ENCODE measurements around the gene AAMP. TPM values are rescaled to one million over a fixed set of nuclear protein-coding genes. Genes with fewer than 3 reads are reported as not detected.

AAMP gene
- total RNA-seq, 2 donors from 2014 or later: 89.2 to 97.2 TPM

DNA sequence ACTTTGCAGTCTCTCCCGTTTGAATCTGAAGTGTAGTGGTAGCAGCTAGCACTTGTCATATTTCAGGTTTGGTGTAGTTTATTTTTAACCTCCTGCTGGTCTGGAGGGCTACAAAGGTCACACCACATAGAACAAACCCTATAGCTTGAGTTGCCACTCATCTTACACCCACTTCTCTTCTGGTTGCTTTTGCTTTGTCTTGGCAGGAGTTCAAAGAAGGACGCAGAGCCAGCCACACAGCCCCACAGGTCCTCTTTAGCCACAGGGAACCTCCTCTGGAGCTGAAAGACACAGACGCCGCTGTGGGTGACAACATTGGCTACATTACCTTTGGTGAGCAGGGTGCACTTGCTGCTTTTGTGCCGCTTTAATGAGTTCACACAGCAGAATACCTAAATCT, 24.7 kb downstream of the AAMP start:
- Mint-ChIP-seq H3K9me3 (no peaks in the 10 kb centered on the region), H3K27me3 (ENCODE audit: insufficient read depth) (no peaks in the 10 kb centered on the region), H3K27ac (no peak overlapping the region), H3K36me3 (ENCODE audit: low read depth) (peaks cover 83% of the 10 kb centered on the region), H3K4me1 (no peaks in the 10 kb centered on the region), H3K4me3 (no peak overlapping the region)
- no peaks in the 10 kb centered on the region for H3K27me3 ChIP-seq (ENCODE audit: control insufficient read depth, insufficient read depth, low read length, poor library complexity, severe bottlenecking)
- H3K9me3 ChIP-seq (ENCODE audit: control insufficient read depth, low read length): no peaks in the 10 kb centered on the region
- H3K36me3 ChIP-seq (ENCODE audit: control insufficient read depth, insufficient read depth, low read length): peaks cover 96% of the 10 kb centered on the region
- H3K27ac ChIP-seq (ENCODE audit: low read depth, low read length): no peak overlapping the region
- no peak for DNase-seq
- H3K4me3 ChIP-seq (ENCODE audit: low read length): no peak overlapping the region
- H3K4me1 ChIP-seq (ENCODE audit: control insufficient read depth, insufficient read depth, low read length): no peaks in the 10 kb centered on the region
- 90 to 91% methylated on average over 4 to 5 of the region's 5 CpGs for WGBS, 2 experiments (ENCODE audit: insufficient coverage in 1 of 2, insufficient read length in 1 of 2)
- no peak overlapping the region for H3K9ac ChIP-seq (ENCODE audit: extremely low read depth, low read length, poor library complexity, severe bottlenecking)
- TF ChIP-seq, protein P1, sequence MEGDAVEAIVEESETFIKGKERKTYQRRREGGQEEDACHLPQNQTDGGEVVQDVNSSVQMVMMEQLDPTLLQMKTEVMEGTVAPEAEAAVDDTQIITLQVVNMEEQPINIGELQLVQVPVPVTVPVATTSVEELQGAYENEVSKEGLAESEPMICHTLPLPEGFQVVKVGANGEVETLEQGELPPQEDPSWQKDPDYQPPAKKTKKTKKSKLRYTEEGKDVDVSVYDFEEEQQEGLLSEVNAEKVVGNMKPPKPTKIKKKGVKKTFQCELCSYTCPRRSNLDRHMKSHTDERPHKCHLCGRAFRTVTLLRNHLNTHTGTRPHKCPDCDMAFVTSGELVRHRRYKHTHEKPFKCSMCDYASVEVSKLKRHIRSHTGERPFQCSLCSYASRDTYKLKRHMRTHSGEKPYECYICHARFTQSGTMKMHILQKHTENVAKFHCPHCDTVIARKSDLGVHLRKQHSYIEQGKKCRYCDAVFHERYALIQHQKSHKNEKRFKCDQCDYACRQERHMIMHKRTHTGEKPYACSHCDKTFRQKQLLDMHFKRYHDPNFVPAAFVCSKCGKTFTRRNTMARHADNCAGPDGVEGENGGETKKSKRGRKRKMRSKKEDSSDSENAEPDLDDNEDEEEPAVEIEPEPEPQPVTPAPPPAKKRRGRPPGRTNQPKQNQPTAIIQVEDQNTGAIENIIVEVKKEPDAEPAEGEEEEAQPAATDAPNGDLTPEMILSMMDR (conservative IDR thresholded peaks at IDR 0.05): no peak

DNA sequence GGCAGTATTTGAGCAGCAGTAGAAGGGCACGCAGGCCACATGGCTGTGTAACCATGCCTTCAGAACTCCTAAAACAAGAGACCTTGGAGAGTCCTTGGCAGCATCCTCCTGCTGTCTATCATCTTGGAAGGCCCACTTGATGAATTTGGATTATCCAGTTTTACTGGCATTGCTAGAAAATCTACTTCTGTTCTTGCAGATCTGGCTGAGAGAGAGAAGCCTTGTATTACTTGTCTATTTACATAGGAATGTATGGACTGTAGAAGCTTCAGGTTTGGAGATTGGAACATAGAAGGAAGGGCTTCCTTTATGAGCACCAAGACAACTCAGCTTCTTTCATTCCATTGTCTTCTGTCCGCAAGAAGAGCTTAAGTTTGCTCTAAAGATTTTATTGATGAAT, 25.3 kb downstream of the AAMP start:
- Mint-ChIP-seq H3K4me3 (no peak overlapping the region), H3K27ac (no peak overlapping the region), H3K9me3 (no peaks in the 10 kb centered on the region), H3K27me3 (ENCODE audit: insufficient read depth) (no peaks in the 10 kb centered on the region), H3K36me3 (ENCODE audit: low read depth) (peaks cover 82% of the 10 kb centered on the region), H3K4me1 (no peaks in the 10 kb centered on the region)
- WGBS, 2 experiments (ENCODE audit: insufficient coverage in 1 of 2, insufficient read length in 1 of 2): 94 to 100% methylated on average over 1 to 2 of the region's 2 CpGs
- TF ChIP-seq, protein P1 (conservative IDR thresholded peaks at IDR 0.05): no peak
- no peaks in the 10 kb centered on the region for H3K4me1 ChIP-seq (ENCODE audit: control insufficient read depth, insufficient read depth, low read length)
- H3K4me3 ChIP-seq (ENCODE audit: low read length): no peak overlapping the region
- no peaks in the 10 kb centered on the region for H3K27me3 ChIP-seq (ENCODE audit: control insufficient read depth, insufficient read depth, low read length, poor library complexity, severe bottlenecking)
- DNase-seq: no peak
- H3K9ac ChIP-seq (ENCODE audit: extremely low read depth, low read length, poor library complexity, severe bottlenecking): no peak overlapping the region
- no peak overlapping the region for H3K27ac ChIP-seq (ENCODE audit: low read depth, low read length)
- peaks cover 96% of the 10 kb centered on the region for H3K36me3 ChIP-seq (ENCODE audit: control insufficient read depth, insufficient read depth, low read length)
- no peaks in the 10 kb centered on the region for H3K9me3 ChIP-seq (ENCODE audit: control insufficient read depth, low read length)

DNA sequence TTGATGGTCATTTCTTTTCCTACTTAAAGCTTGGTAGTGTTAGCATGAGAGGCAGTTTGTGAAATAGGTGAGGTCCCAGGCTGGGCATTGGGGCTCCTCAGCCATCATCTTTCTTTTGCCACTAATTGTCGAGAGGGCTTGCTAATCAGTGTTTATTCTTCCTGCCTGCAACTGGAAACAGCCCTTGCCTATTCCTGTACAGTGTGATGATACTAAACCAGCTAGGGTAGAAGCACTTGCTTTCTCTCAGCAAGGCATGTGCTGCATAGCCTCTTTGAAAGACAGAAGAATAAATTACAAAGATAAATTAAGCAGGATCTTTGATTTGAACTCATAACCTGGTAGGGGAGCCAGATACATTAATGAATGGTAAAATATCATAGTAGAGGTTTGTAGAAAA, 25.7 kb downstream of the AAMP start:
- Mint-ChIP-seq H3K9me3 (no peaks in the 10 kb centered on the region), H3K27ac (no peak overlapping the region), H3K27me3 (ENCODE audit: insufficient read depth) (no peaks in the 10 kb centered on the region), H3K4me1 (no peaks in the 10 kb centered on the region), H3K4me3 (no peak overlapping the region), H3K36me3 (ENCODE audit: low read depth) (peaks cover 82% of the 10 kb centered on the region)
- TF ChIP-seq, protein P1 (conservative IDR thresholded peaks at IDR 0.05): no peak
- H3K27ac ChIP-seq (ENCODE audit: low read depth, low read length): no peak overlapping the region
- no peaks in the 10 kb centered on the region for H3K27me3 ChIP-seq (ENCODE audit: control insufficient read depth, insufficient read depth, low read length, poor library complexity, severe bottlenecking)
- no peaks in the 10 kb centered on the region for H3K4me1 ChIP-seq (ENCODE audit: control insufficient read depth, insufficient read depth, low read length)
- no peak overlapping the region for H3K9ac ChIP-seq (ENCODE audit: extremely low read depth, low read length, poor library complexity, severe bottlenecking)
- WGBS, 2 experiments (ENCODE audit: insufficient coverage in 1 of 2, insufficient read length in 1 of 2): 81% methylated on average over 1 of the region's 1 CpG; no CpG with 5 or more reads in 1 of the 2 experiments
- peaks cover 94% of the 10 kb centered on the region for H3K36me3 ChIP-seq (ENCODE audit: control insufficient read depth, insufficient read depth, low read length)
- no peak overlapping the region for H3K4me3 ChIP-seq (ENCODE audit: low read length)
- DNase-seq: no peak
- no peaks in the 10 kb centered on the region for H3K9me3 ChIP-seq (ENCODE audit: control insufficient read depth, low read length)

Data from endodermal cell (in vitro differentiated cells).